SK-N-SH (cell line): Measurements from ENCODE around the gene RAD51.

ENCODE experiments used
- CHD2 ChIP-seq: fragments of 150-350 bp; IDR thresholded peaks from 2 replicates; pipeline ENCODE4 v1.6.1; 2018; ENCODE audit warnings: low read length; ENCODE audit not compliant: partially characterized antibody
- NFIC ChIP-seq: IDR thresholded peaks from 2 replicates; pipeline ENCODE4 v1.4.0; 2012; ENCODE audit warnings: borderline replicate concordance
- POLR2AphosphoS5 ChIP-seq: IDR thresholded peaks from 2 replicates; pipeline ENCODE4 v1.6.1; 2012; ENCODE audit warnings: low read depth, low read length
- RAD21 ChIP-seq: IDR thresholded peaks from 2 replicates; pipeline ENCODE4 v1.6.1; 2012; ENCODE audit warnings: mild to moderate bottlenecking, low read length
- TAF1 ChIP-seq: IDR thresholded peaks from 2 replicates; pipeline ENCODE4 v1.6.1; 2012; ENCODE audit warnings: low read depth, mild to moderate bottlenecking, low read length, moderate library complexity, borderline replicate concordance
- TF ChIP-seq, protein P1 (sequence below): IDR thresholded peaks from 2 replicates; pipeline ENCODE4 v1.6.1; 2012; ENCODE audit warnings: mild to moderate bottlenecking, low read depth, low read length, moderate library complexity

DNA sequence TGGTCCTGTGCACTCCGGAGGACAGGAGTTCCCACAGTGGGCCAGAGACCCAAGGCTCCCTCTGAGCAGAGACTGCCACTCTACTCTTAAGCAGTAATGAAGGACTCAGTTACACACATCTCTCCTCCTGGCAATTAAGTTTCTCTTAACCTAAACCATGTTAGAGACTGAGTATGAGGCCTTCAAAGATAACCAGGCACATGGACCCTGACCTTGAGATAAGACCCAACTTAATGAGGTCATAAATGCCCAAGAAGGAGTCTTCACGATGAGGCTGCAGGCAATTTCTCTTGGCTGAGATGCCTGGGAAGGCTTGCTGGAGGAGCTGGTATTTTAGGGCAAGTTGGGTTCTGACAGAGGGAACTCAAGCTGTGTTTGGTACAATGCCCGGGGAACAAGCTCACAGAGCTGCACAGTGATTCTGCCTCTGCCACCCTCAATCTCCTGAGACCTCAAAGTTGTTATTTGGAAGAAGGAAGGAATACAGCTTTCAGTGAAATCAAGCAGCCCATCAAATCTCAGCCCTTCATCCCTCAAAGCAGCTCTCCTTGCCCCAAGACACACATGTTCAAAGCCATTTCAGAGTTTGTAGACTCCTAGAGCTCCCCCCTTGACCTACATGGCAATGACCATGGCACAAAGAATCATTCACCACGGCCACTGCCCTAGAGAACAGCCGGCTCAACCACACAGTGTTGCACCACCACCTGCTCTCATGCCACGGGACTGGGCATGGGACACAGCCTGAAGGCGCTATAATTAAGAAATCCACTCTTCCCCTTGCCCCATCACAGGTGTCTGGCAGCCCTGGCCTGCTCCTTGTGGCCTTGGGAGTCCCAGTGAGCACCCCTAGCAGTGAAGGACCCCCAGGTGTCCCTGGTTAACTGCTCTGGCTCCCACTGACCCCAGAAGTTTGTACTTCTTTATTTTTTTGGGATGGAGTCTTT lies 53.0 kb downstream of the RAD51 start:
- TF ChIP-seq, protein P1, sequence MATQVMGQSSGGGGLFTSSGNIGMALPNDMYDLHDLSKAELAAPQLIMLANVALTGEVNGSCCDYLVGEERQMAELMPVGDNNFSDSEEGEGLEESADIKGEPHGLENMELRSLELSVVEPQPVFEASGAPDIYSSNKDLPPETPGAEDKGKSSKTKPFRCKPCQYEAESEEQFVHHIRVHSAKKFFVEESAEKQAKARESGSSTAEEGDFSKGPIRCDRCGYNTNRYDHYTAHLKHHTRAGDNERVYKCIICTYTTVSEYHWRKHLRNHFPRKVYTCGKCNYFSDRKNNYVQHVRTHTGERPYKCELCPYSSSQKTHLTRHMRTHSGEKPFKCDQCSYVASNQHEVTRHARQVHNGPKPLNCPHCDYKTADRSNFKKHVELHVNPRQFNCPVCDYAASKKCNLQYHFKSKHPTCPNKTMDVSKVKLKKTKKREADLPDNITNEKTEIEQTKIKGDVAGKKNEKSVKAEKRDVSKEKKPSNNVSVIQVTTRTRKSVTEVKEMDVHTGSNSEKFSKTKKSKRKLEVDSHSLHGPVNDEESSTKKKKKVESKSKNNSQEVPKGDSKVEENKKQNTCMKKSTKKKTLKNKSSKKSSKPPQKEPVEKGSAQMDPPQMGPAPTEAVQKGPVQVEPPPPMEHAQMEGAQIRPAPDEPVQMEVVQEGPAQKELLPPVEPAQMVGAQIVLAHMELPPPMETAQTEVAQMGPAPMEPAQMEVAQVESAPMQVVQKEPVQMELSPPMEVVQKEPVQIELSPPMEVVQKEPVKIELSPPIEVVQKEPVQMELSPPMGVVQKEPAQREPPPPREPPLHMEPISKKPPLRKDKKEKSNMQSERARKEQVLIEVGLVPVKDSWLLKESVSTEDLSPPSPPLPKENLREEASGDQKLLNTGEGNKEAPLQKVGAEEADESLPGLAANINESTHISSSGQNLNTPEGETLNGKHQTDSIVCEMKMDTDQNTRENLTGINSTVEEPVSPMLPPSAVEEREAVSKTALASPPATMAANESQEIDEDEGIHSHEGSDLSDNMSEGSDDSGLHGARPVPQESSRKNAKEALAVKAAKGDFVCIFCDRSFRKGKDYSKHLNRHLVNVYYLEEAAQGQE: no peak
- TF ChIP-seq POLR2AphosphoS5 (no peak), TAF1 (no peak), CHD2 (no peak), RAD21 (no peak), NFIC (no peak)
